ENCODE results near the gene ZACN.

ZACN gene

DNA sequence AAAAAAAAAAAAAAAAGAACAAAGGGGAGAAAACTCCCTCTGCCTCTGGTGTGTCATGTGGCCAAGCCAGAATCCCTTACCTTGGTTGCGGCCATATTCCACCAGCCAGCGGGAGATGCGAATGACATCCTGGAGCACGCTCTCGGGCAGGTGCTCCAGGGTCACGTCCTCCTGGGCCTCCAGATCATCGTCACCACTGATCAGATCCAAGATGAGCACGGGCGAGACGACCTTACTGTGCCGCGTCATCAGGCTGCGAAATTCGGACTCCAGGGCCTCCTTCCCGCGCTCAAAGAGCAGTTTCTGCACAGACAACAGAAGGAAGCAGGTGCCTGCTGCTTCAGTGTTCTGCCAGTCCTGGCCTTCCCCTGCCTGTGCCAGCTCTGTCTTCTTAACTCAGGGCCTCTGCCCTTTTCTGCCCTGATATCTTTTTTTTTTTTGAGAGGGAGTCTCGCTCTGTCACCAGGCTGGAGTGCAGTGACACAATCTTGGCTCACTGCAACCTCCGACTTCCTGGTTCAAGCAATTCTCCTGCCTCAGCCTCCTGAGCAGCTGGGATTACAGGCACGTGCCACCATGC is 18.8 kb downstream of the ZACN start:
- Histone ChIP-seq H3K4me3 (no peak overlapping the region), H3K27ac (no peak overlapping the region)
- TF ChIP-seq, protein P1, sequence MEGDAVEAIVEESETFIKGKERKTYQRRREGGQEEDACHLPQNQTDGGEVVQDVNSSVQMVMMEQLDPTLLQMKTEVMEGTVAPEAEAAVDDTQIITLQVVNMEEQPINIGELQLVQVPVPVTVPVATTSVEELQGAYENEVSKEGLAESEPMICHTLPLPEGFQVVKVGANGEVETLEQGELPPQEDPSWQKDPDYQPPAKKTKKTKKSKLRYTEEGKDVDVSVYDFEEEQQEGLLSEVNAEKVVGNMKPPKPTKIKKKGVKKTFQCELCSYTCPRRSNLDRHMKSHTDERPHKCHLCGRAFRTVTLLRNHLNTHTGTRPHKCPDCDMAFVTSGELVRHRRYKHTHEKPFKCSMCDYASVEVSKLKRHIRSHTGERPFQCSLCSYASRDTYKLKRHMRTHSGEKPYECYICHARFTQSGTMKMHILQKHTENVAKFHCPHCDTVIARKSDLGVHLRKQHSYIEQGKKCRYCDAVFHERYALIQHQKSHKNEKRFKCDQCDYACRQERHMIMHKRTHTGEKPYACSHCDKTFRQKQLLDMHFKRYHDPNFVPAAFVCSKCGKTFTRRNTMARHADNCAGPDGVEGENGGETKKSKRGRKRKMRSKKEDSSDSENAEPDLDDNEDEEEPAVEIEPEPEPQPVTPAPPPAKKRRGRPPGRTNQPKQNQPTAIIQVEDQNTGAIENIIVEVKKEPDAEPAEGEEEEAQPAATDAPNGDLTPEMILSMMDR (IDR thresholded peaks at IDR 0.05): no peak
- no peak for DNase-seq (ENCODE audit: low spot score)

DNA sequence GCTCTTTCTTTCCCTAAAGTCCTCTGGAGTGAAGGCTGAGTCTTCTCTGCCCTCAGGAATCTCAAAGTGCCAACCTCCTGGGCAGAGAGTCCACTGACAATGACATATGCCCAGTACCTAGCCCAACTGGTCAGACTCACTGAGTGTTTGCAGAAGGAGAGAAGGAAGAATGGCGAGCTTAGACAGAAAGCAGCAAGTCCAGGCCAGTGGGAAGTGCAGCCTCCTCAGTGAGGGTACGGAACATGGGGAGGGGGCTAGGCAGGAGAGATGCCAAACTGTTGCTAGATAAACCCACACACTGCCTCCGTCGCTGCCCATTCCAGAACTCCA is 23.9 kb downstream of the ZACN start:
- TF ChIP-seq, protein P1 (IDR thresholded peaks at IDR 0.05): no peak
- H3K4me3 ChIP-seq: peak overlapping the region; percentile 95
- H3K27ac ChIP-seq: peak overlapping the region; percentile 70 to 76
- DNase-seq (ENCODE audit: low spot score): no peak

DNA sequence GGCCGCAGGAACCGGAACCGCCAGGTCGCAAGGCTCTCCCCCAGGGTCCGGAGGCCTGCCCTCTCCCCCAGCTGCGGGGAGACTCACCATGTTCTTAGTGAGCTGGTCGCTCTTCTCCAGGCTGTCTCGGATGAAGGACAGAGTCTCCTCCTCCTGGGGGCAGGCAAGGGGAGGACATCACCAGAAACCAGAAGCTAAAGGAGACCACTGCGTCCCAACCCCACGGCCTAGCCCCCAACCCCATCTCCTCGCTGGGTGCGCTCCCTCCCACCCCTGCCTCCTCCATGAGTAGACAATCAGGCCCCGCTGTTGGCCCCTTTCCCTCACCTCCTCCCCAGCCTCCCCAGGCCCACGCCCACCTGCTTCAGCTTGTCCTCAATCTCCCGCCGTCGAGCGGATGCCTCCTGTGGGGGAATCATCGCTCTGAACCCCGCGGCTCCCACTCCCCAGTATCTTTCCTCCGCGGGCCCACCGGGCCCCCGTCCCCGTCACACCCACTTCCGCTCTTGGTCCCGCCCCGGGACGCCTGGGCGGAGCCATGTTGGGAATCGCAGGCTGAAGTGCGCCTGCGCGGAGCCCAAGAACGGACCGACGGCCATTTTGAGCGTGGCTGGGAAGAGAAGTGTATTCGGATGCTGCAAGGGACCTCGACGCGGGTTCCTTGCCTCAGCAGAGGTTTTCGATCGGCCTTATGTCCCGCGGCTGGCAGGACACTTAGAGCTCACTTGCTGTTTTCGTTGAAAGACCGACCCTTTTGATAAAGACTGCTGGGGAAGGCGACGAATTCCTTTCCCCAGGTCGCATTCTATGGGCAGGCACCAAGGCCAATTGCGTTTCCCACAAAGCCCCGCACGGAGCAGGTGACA is 24.5 kb downstream of the ZACN start, which contains the start of gene EXOC7:
Gene EXOC7 (minus strand): TSS at position 514 of the 866 bp plus-strand sequence. CDS start 95 bp downstream, at position 419.
- H3K27ac ChIP-seq: peak within 1 kb of the TSS; percentile 70 to 76
- TF ChIP-seq, protein P1 (IDR thresholded peaks at IDR 0.05): no peak
- peak; percentile 93 for DNase-seq (ENCODE audit: low spot score)
- peak within 1 kb of the TSS; percentile 95 for H3K4me3 ChIP-seq

DNA sequence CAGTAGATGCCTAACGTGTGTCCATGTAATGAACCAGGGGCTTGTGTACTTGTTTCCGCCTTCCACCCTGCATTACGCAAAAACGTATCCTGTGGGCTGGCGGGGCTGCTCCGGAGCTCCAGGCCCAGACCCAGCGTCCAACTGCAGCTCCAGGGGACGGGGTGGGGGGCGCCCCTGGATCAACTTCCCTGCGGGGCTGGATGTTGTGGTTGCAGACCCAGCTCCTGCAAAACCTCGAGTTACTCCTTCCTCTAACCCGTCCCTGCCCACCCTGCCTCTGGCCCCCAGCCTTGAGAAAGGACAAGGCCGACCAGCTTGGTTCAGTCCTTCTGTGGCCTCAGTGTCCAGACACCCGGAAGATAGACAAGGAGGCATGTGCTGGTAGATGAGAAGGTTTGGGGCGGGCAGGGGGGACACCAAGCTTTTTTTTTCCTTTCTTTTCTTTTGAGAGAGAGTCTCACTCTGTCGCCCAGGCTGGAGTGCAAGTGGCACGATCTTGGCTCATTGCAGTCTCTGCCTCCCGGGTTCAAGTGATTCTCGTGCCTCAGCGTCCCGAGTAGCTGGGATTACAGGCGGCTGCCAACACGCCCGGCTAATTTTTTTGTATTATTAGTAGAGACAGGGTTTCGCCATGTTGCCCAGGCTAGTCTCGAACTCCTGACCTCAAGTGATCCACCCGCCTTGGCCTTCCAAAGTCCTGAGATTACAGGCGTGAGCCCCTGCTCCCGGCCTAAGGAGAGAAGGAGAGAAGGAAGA is 25.3 kb downstream of the ZACN start:
- DNase-seq (ENCODE audit: low spot score): no peak
- Histone ChIP-seq H3K27ac (peak overlapping the region; percentile 70 to 76), H3K4me3 (peak overlapping the region; percentile 95)
- TF ChIP-seq, protein P1 (IDR thresholded peaks at IDR 0.05): no peak

DNA sequence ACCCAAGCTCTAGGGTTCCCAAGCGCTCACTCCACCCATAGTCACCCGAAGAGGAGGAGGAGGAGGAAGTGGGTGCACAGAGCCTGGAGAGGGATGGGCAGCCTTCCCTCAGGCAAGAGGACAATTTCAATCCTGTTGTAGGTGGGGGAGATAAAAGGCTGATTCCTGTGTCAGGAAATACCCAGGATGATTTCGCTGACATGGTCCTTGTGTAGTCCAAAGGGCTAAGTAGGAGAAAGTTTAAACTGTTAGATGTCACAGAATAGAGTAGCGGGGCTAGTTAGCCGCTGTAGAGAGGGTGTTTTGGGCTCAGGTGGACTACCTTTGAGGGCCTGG is 25.9 kb downstream of the ZACN start:
- DNase-seq (ENCODE audit: low spot score): no peak
- TF ChIP-seq, protein P1 (IDR thresholded peaks at IDR 0.05): no peak
- no peak overlapping the region for H3K4me3 ChIP-seq
- no peak overlapping the region for H3K27ac ChIP-seq

DNA sequence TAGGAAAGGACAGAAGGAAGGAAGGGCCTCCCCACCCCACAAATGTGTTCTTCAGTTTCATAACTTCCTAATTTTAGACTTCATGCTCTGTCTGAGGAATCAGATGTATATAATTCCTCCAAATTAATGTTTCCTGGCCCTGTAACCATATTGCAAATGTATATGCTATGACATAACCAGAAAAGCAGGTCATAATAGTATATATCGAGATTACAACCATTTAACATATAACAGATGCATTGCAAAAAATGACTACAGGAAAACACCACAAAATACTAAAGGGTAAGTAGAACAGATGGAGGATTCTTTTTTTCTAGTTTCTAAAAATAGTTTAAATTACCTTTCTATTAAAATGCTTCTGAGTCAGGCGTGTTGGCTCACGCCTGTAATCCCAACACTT is 27.7 kb downstream of the ZACN start:
- DNase-seq (ENCODE audit: low spot score): no peak
- Histone ChIP-seq H3K4me3 (no peak overlapping the region), H3K27ac (no peak overlapping the region)
- TF ChIP-seq, protein P1 (IDR thresholded peaks at IDR 0.05): no peak
